Stimulated activated CD8-positive, alpha-beta memory T cell treated with anti-CD3 and anti-CD28 coated beads, Interleukin-7, amount 100 ng/mL, for 1 hour (primary cell): ENCODE measurements around the gene KIRREL3.

Source experiments
- DNase-seq, 2 donors: peaks; one replicate each; pipeline ENCODE4 v3.0.0-alpha.2; 2020; ENCODE audit warnings: low read depth in 2 of 2

KIRREL3 gene

GRCh38 chr11:126534141-126534805, 466.3 kb downstream of the KIRREL3 start:
- DNase-seq, result no peak

- no peak for DNase-seq
These were observed 467.0 kb downstream of the KIRREL3 start for GRCh38 chr11:126533560-126533959.

GRCh38 chr11:126530416-126530815, 470.2 kb downstream of the KIRREL3 start:
- no peak for DNase-seq

GRCh38 chr11:126529037-126529436, 471.5 kb downstream of the KIRREL3 start:
- DNase-seq, result no peak

GRCh38 chr11:126528075-126528474, 472.5 kb downstream of the KIRREL3 start:
- no peak for DNase-seq

GRCh38 chr11:126527651-126528050, 472.9 kb downstream of the KIRREL3 start:
- no peak for DNase-seq

- DNase-seq, result no peak
These were observed 474.1 kb downstream of the KIRREL3 start for GRCh38 chr11:126526471-126526870.

- DNase-seq, result no peak
These were observed 474.9 kb downstream of the KIRREL3 start for GRCh38 chr11:126525702-126526101.

GRCh38 chr11:126525216-126525615, 475.4 kb downstream of the KIRREL3 start:
- no peak for DNase-seq

- no peak for DNase-seq
These were observed 476.9 kb downstream of the KIRREL3 start for GRCh38 chr11:126523441-126524205.

GRCh38 chr11:126522606-126523005, 478.0 kb downstream of the KIRREL3 start:
- no peak for DNase-seq

GRCh38 chr11:126522152-126522551, 478.4 kb downstream of the KIRREL3 start:
- no peak for DNase-seq

GRCh38 chr11:126521196-126521595, 479.4 kb downstream of the KIRREL3 start:
- DNase-seq, result no peak

GRCh38 chr11:126519764-126520734, 480.5 kb downstream of the KIRREL3 start:
- no peak for DNase-seq

GRCh38 chr11:126518972-126519690, 481.4 kb downstream of the KIRREL3 start:
- no peak for DNase-seq

- DNase-seq, result no peak
These were observed 482.2 kb downstream of the KIRREL3 start for GRCh38 chr11:126518071-126518971.

- no peak for DNase-seq
These were observed 485.1 kb downstream of the KIRREL3 start for GRCh38 chr11:126515501-126515900.

- no peak for DNase-seq
These were observed 486.4 kb downstream of the KIRREL3 start for GRCh38 chr11:126514061-126514693.

GRCh38 chr11:126512741-126513715, 487.5 kb downstream of the KIRREL3 start:
- no peak for DNase-seq
